NK-92 treated with Interleukin-12 subunit alpha and Interleukin-12 subunit beta, amount 100 ng/mL, for 24 hours (cell line): ENCODE data around the gene SSBP3.

Source experiments
- DNase-seq: peaks from one replicate; lab custom pipeline; 2025; lab: John Stamatoyannopoulos, UW

SSBP3 gene

GRCh38 chr1:54329312-54330003 lies 76.7 kb downstream of the SSBP3 start:
- DNase-seq, result no peak

GRCh38 chr1:54328066-54328636 lies 78.0 kb downstream of the SSBP3 start:
- DNase-seq, result no peak

- DNase-seq, result no peak
Measured at GRCh38 chr1:54327386-54328065, 78.7 kb downstream of the SSBP3 start.

GRCh38 chr1:54326543-54327385 lies 79.4 kb downstream of the SSBP3 start:
- no peak for DNase-seq

GRCh38 chr1:54325703-54326461 lies 80.3 kb downstream of the SSBP3 start:
- DNase-seq, result no peak

GRCh38 chr1:54325284-54325683 lies 80.9 kb downstream of the SSBP3 start:
- no peak for DNase-seq

GRCh38 chr1:54324251-54325140 lies 81.7 kb downstream of the SSBP3 start:
- DNase-seq, result no peak

GRCh38 chr1:54323921-54324250 lies 82.3 kb downstream of the SSBP3 start:
- DNase-seq, result no peak

- no peak for DNase-seq
Measured at GRCh38 chr1:54323324-54323739, 82.9 kb downstream of the SSBP3 start.

- no peak for DNase-seq
Measured at GRCh38 chr1:54318246-54318814, 87.9 kb downstream of the SSBP3 start.

- no peak for DNase-seq
Measured at GRCh38 chr1:54317084-54317483, 89.1 kb downstream of the SSBP3 start.

- DNase-seq, result no peak
Measured at GRCh38 chr1:54315099-54315498, 91.1 kb downstream of the SSBP3 start.

GRCh38 chr1:54314696-54315095 lies 91.5 kb downstream of the SSBP3 start:
- no peak for DNase-seq

GRCh38 chr1:54312796-54313316 lies 93.3 kb downstream of the SSBP3 start:
- no peak for DNase-seq

- DNase-seq, result no peak
Measured at GRCh38 chr1:54311506-54311905, 94.7 kb downstream of the SSBP3 start.

- DNase-seq, result peak; percentile 35
Measured at GRCh38 chr1:54310439-54311328, 95.5 kb downstream of the SSBP3 start.

GRCh38 chr1:54309631-54310366 lies 96.4 kb downstream of the SSBP3 start:
- DNase-seq, result no peak

GRCh38 chr1:54307305-54307704 lies 98.9 kb downstream of the SSBP3 start:
- no peak for DNase-seq
